Stimulated activated naive CD8-positive, alpha-beta T cell treated with anti-CD3 and anti-CD28 coated beads, Interleukin-15, Interleukin-2, amounts not matched to agents 100 ng/mL and 50 ng/mL, for 24 hours (primary cell): ENCODE results near the gene MOB3C.
"Not testable (repeated sequence)": the region's sequence is repeated elsewhere in the genome, so short reads cannot be mapped to it uniquely, and the experiment has no call there.

Source experiments
- H3K27ac Mint-ChIP-seq: one replicate; pipeline ENCODE4 v1.8.0; 2021; ENCODE audit warnings: mild to moderate bottlenecking, mixed read lengths
- H3K27me3 Mint-ChIP-seq: one replicate; pipeline ENCODE4 v1.8.0; 2021; ENCODE audit warnings: mixed read lengths
- H3K36me3 Mint-ChIP-seq: one replicate; pipeline ENCODE4 v1.8.0; 2021; ENCODE audit warnings: low read depth, mixed read lengths
- H3K4me1 Mint-ChIP-seq: one replicate; pipeline ENCODE4 v1.8.0; 2021; ENCODE audit warnings: low read depth, mixed read lengths
- H3K4me3 Mint-ChIP-seq: one replicate; pipeline ENCODE4 v1.8.0; 2021; ENCODE audit warnings: mild to moderate bottlenecking, mixed read lengths
- H3K9me3 Mint-ChIP-seq: one replicate; pipeline ENCODE4 v1.8.0; 2021; ENCODE audit warnings: mixed read lengths

MOB3C gene

GRCh38 chr1:46616277-46617107, at the start of gene MOB3C:
MOB3C (minus strand) TSS chr1:46616811; CDS start chr1:46613321, 3,490 bp downstream.
- H3K4me1 Mint-ChIP-seq: peaks cover 60% of the 10 kb centered on the region
- no peaks in the 10 kb centered on the region for H3K36me3 Mint-ChIP-seq
- no peaks in the 10 kb centered on the region for H3K27me3 Mint-ChIP-seq
- H3K27ac Mint-ChIP-seq: peak within 1 kb of the TSS; percentile 89
- peak within 1 kb of the TSS; percentile 87 for H3K4me3 Mint-ChIP-seq
- H3K9me3 Mint-ChIP-seq: no peaks in the 10 kb centered on the region

GRCh38 chr1:46665983-46666382, 49.4 kb upstream of the MOB3C start:
- Mint-ChIP-seq H3K9me3 (no peaks in the 10 kb centered on the region), H3K36me3 (peaks cover 20% of the 10 kb centered on the region), H3K27ac (no peak overlapping the region), H3K27me3 (no peaks in the 10 kb centered on the region), H3K4me1 (peaks cover 16% of the 10 kb centered on the region), H3K4me3 (no peak overlapping the region)

DNA sequence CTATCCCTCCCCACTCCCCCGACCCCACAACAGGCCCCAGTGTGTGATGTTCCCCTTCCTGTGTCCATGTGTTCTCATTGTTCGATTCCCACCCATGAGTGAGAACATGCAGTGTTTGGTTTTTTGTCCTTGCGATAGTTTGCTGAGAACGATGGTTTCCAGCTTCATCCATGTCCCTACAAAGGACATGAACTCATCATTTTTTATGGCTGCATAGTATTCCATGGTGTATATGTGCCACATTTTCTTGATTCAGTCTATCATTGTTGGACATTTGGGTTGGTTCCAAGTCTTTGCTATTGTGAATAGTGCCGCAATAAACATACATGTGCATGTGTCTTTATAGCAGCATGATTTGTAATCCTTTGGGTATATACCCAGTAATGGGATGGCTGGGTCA, 46.3 kb upstream of the MOB3C start:
- not testable (repeated sequence) for H3K27ac Mint-ChIP-seq, H3K9me3 Mint-ChIP-seq, H3K4me3 Mint-ChIP-seq, H3K27me3 Mint-ChIP-seq
- peaks cover 24% of the 10 kb centered on the region for H3K4me1 Mint-ChIP-seq
- H3K36me3 Mint-ChIP-seq: peaks cover 21% of the 10 kb centered on the region

DNA sequence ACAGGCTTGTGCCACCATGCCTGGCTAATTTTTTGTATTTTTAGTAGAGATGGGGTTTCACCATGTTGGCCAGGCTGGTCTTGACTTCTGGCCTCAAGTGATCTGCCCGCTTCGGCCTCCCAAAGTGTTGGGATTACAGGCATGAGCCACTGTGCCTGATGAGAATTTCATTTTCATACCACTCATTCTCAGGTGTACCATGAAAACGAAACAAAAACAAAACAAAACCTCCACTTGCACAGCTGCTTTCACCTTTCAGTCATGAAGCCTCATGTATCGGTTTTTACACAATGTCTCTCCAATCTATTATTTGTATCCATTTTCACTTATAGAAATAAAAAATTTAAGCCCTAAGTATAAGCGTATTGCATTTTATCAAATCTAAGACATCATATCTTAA, 43.5 kb upstream of the MOB3C start:
- H3K4me3 Mint-ChIP-seq, H3K4me1 Mint-ChIP-seq, H3K27ac Mint-ChIP-seq, H3K27me3 Mint-ChIP-seq, H3K9me3 Mint-ChIP-seq: not testable (repeated sequence)
- H3K36me3 Mint-ChIP-seq: peaks cover 43% of the 10 kb centered on the region

- Mint-ChIP-seq H3K4me1 (peaks cover 8% of the 10 kb centered on the region), H3K27ac (no peak overlapping the region), H3K27me3 (no peaks in the 10 kb centered on the region)
These were observed 42.8 kb upstream of the MOB3C start for GRCh38 chr1:46659307-46659870.

DNA sequence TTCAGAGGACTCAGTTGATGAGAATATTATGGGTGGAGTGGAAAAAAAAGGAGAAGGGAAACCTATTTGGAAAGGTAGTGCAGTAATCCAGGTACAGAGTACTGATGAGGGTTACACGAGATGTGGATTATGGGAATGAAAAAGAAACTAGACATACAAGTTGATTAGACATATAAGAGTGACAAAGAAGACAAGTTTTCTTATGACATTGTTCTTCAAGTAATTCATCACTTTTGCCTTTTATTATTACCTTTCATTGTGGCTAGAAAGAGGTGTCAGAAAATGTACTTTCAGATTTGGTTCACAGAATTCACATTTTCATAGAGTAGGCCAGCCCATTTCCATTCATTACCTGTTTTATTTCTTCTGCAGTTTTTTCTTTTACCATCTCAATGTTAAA, 41.2 kb upstream of the MOB3C start:
- Mint-ChIP-seq H3K27ac (no peak overlapping the region), H3K4me1 (peaks cover 22% of the 10 kb centered on the region), H3K9me3 (peaks cover 6% of the 10 kb centered on the region), H3K4me3 (no peak overlapping the region), H3K36me3 (peaks cover 45% of the 10 kb centered on the region), H3K27me3 (no peaks in the 10 kb centered on the region)

More at GRCh38 chr1:46659307-46659870, 42.8 kb upstream of the MOB3C start:
- Mint-ChIP-seq H3K9me3 (peaks cover 6% of the 10 kb centered on the region), H3K4me3 (no peak overlapping the region), H3K36me3 (peaks cover 43% of the 10 kb centered on the region)

DNA sequence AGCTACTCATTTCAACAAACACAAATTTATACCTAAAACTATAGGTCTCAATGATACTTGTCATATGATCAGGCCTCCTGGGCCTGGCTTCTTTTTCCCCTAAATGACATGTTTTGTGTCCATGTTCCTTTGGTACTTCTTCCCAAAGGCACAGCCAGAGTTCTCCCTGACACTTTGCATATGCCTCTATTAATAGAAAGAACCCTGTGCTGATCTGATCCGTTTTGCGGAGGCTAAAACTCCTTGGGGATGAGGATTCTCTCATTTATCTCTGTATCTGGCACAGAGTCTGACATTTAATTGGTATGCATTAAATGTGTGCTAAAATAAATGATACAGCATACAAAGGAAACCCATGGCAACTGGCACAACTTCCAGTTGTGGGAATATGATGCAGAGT, 40.0 kb upstream of the MOB3C start:
- no peak overlapping the region for H3K27ac Mint-ChIP-seq
- no peaks in the 10 kb centered on the region for H3K27me3 Mint-ChIP-seq
- peaks cover 25% of the 10 kb centered on the region for H3K4me1 Mint-ChIP-seq
- peaks cover 55% of the 10 kb centered on the region for H3K36me3 Mint-ChIP-seq
- H3K9me3 Mint-ChIP-seq: peaks cover 6% of the 10 kb centered on the region
- no peak overlapping the region for H3K4me3 Mint-ChIP-seq

DNA sequence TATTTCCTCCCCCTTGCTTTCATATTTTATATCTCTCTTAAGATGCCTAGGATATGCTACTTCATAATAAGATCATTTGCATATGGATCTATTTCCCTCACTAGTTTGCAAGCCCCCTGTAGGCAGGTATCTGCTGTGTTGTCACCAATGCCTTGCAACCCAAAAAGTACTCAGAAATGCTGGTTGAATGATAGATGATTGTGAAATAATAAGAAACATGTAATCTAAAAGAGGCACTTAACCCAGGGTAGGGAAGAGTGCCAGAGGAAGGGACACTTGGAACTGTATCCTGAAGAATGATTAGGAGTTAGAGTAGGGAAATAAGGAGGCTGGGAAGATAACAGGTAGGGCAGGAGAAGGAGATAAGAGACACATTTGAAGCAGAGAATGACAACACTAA, 39.2 kb upstream of the MOB3C start:
- Mint-ChIP-seq H3K4me1 (peaks cover 25% of the 10 kb centered on the region), H3K4me3 (no peak overlapping the region), H3K9me3 (peaks cover 6% of the 10 kb centered on the region), H3K36me3 (peaks cover 55% of the 10 kb centered on the region), H3K27me3 (no peaks in the 10 kb centered on the region), H3K27ac (no peak overlapping the region)

GRCh38 chr1:46654698-46655097, 38.1 kb upstream of the MOB3C start:
- not testable (repeated sequence) for H3K27ac Mint-ChIP-seq, H3K27me3 Mint-ChIP-seq, H3K4me3 Mint-ChIP-seq, H3K9me3 Mint-ChIP-seq
- H3K4me1 Mint-ChIP-seq: peaks cover 17% of the 10 kb centered on the region
- H3K36me3 Mint-ChIP-seq: peaks cover 67% of the 10 kb centered on the region

- Mint-ChIP-seq H3K36me3 (peaks cover 73% of the 10 kb centered on the region), H3K27ac (peak overlapping the region; percentile 54), H3K4me3 (no peak overlapping the region), H3K27me3 (no peaks in the 10 kb centered on the region), H3K9me3 (peaks cover 10% of the 10 kb centered on the region), H3K4me1 (peaks cover 17% of the 10 kb centered on the region)
These were observed 37.4 kb upstream of the MOB3C start for GRCh38 chr1:46654012-46654411.

GRCh38 chr1:46653405-46653958, 36.9 kb upstream of the MOB3C start:
- no peak overlapping the region for H3K4me3 Mint-ChIP-seq
- peaks cover 17% of the 10 kb centered on the region for H3K4me1 Mint-ChIP-seq
- H3K27me3 Mint-ChIP-seq: no peaks in the 10 kb centered on the region
- peak overlapping the region; percentile 54 for H3K27ac Mint-ChIP-seq
- peaks cover 10% of the 10 kb centered on the region for H3K9me3 Mint-ChIP-seq
- H3K36me3 Mint-ChIP-seq: peaks cover 73% of the 10 kb centered on the region

DNA sequence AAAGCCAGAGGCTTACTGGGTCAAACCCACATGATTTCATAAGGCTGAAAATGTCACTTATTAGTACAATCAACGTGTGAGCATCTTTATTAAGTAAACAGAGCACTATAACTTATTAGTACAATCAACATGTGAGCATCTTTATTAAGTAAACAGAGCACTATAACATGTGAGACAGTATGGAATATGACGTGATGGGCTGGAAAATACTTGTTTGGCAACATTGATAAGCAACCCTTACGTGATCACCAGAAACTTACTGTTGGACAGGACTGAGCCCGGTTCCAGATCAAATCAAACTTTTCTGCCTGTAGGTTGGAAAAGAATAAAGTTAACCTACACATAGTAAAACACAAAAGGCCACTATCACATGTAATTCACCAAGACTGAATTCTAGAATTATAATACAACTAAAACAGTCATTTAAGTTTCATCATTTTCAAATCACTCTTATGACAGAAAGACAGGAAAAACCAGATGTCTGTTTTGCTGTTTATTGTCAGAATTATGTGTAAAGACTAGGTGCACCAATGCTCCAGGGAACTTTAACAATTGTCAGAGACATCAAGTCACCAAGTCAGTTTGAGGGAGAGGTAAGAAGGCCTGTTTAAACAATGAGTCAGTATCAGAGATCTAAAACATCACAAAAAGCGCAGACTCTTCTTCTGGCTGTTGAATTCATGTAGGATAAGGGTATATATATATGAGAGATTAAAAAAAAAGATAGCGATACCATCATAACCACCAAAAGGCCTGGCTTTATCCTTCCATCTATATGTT, 35.9 kb upstream of the MOB3C start:
- Mint-ChIP-seq H3K27ac (peak overlapping the region; percentile 54), H3K4me1 (peaks cover 17% of the 10 kb centered on the region), H3K4me3 (no peak overlapping the region), H3K36me3 (peaks cover 70% of the 10 kb centered on the region), H3K9me3 (peaks cover 10% of the 10 kb centered on the region), H3K27me3 (no peaks in the 10 kb centered on the region)

- Mint-ChIP-seq H3K36me3 (peaks cover 72% of the 10 kb centered on the region), H3K4me1 (peaks cover 26% of the 10 kb centered on the region)
- H3K27ac Mint-ChIP-seq, H3K4me3 Mint-ChIP-seq, H3K9me3 Mint-ChIP-seq, H3K27me3 Mint-ChIP-seq: not testable (repeated sequence)
These were observed 34.5 kb upstream of the MOB3C start for GRCh38 chr1:46651152-46651551.

DNA sequence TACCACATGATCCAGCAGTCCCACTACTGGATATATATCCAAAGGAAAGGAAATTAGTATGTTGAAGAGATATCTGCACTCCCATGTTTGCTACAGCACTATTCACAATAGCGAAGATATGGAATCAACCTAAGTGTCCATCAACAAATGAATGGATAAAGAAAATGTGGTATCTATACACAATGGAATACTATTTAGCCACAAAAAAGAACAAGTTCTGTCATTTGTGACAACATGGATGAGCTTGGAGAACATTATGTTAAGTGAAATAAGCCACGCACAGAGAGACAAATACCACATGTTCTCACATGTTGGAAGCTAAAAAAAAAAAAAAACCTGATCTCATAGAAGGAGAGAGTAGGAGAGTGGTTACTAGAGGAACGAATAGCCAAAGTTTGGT, 33.9 kb upstream of the MOB3C start:
- H3K36me3 Mint-ChIP-seq: peaks cover 65% of the 10 kb centered on the region
- no peak overlapping the region for H3K4me3 Mint-ChIP-seq
- H3K27me3 Mint-ChIP-seq: no peaks in the 10 kb centered on the region
- H3K4me1 Mint-ChIP-seq: peaks cover 26% of the 10 kb centered on the region
- H3K27ac Mint-ChIP-seq: no peak overlapping the region
- peaks cover 10% of the 10 kb centered on the region for H3K9me3 Mint-ChIP-seq

DNA sequence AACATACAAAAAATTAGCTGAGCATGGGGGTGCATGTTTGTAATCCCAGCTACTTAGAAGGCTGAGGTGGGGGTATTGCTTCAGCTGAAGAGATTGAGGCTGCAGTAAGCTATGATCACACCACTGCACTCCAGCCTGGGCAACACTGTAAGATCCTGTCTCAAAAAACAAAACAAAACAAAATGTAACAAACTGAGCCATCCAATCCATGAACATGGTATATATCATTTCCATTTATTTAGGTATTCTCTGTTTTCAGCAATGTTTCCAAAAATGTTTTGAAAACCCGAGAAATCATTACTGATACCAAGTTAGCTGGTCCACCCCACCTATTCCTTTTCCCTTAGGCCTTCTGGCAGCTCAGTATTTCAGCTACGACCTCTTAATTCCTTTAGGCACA, 33.2 kb upstream of the MOB3C start:
- peaks cover 62% of the 10 kb centered on the region for H3K36me3 Mint-ChIP-seq
- no peak overlapping the region for H3K27ac Mint-ChIP-seq
- H3K4me1 Mint-ChIP-seq: peaks cover 26% of the 10 kb centered on the region
- H3K4me3 Mint-ChIP-seq: no peak overlapping the region
- no peaks in the 10 kb centered on the region for H3K27me3 Mint-ChIP-seq
- peaks cover 6% of the 10 kb centered on the region for H3K9me3 Mint-ChIP-seq
